AG09309 (cell line): ENCODE measurements around the gene CCDC92B.
"Not testable (repeated sequence)": the region's sequence is repeated elsewhere in the genome, so short reads cannot be mapped to it uniquely, and the experiment has no call there.

Experiments used
- DNase-seq: peaks from one replicate; pipeline ENCODE4 v3.0.0-alpha.2; 2010; ENCODE audit warnings: low read depth
- H3K4me3 ChIP-seq: 2 replicates; pipeline ENCODE4 v1.5.1; 2011; ENCODE audit warnings: mild to moderate bottlenecking, low read depth, low read length, moderate library complexity; ENCODE audit not compliant: control insufficient read depth
- TF ChIP-seq, protein P1 (sequence below): IDR thresholded peaks from 2 replicates; pipeline ENCODE4 v1.5.1; 2011; ENCODE audit warnings: mild to moderate bottlenecking, low read depth, low read length, inconsistent platforms; ENCODE audit not compliant: insufficient read depth, control insufficient read depth; ENCODE audit errors: missing control alignments

CCDC92B gene

DNA sequence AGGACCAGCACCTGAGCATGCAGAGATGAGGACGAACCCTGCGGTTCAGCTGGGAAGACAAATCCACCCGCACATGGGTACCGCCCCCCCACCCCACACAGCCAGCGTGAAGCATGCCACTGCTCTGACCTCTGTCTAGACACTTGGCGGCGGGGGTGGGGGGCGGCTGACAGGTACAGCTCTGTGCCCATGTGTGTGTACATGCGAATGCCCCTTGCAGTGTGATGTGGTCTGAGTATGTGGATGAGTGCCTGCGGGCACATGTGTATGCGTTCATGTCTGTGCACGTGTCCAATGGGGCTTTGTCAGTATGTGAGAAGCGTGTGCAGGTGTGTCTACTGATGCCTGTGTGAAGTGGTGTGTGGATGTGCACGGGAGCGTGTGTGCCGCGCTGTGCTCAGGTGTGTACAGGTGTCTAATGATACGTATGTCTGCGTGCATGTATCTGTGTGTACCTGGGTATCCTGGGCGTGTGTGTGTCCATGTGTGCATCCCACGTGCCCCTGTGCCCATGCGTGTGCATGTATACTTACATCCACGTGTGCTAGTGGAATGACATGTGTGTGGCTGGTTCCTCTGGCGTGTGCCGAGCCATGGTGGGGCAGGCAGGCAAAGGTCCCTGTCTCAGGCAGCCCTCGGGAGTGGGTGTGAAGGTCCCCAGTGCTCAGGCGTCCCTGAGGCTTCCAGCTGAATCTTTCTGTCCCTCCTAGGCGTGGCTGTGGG, 46.1 kb upstream of the CCDC92B start:
- H3K4me3 ChIP-seq: no peak overlapping the region

DNA sequence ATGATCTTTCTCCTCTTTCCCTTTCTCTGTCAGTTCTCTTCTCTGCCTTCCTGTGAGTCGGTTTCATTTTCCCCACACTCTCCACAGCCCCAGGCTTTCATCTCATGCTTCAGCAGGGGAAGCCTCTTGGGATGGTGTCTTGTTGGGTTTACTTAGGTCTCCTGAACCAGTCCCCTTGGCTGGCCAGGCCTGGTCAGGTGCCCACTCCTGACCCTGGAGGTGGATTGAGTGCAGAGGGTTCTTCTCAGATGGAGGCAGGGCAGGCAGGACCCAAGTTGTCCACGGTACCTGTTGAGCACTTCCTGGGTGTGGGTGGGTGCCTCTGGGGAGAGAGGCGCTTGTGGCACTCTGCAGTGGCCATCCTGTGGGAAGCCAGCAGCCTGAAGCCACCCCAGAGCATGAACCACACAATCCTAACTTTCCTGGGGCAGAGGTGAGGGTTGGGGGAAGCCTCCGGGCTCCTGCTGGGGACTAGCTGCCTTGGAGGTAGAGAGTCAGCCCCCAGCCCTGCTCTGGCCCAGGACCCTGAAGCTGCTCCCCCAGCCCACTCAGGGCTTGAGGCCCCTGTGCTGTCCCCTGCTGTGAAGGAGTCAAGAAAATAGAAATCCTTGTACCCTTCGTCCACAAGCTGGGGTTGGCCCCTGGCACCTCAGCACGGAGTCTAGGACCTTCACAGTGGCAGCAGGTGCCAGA, 44.8 kb upstream of the CCDC92B start:
- TF ChIP-seq, protein P1, sequence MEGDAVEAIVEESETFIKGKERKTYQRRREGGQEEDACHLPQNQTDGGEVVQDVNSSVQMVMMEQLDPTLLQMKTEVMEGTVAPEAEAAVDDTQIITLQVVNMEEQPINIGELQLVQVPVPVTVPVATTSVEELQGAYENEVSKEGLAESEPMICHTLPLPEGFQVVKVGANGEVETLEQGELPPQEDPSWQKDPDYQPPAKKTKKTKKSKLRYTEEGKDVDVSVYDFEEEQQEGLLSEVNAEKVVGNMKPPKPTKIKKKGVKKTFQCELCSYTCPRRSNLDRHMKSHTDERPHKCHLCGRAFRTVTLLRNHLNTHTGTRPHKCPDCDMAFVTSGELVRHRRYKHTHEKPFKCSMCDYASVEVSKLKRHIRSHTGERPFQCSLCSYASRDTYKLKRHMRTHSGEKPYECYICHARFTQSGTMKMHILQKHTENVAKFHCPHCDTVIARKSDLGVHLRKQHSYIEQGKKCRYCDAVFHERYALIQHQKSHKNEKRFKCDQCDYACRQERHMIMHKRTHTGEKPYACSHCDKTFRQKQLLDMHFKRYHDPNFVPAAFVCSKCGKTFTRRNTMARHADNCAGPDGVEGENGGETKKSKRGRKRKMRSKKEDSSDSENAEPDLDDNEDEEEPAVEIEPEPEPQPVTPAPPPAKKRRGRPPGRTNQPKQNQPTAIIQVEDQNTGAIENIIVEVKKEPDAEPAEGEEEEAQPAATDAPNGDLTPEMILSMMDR: no peak
- DNase-seq: no peak
- no peak overlapping the region for H3K4me3 ChIP-seq

More for the DNA sequence above, 46.1 kb upstream of the CCDC92B start:
- TF ChIP-seq, protein P1: no peak
- DNase-seq: no peak

DNA sequence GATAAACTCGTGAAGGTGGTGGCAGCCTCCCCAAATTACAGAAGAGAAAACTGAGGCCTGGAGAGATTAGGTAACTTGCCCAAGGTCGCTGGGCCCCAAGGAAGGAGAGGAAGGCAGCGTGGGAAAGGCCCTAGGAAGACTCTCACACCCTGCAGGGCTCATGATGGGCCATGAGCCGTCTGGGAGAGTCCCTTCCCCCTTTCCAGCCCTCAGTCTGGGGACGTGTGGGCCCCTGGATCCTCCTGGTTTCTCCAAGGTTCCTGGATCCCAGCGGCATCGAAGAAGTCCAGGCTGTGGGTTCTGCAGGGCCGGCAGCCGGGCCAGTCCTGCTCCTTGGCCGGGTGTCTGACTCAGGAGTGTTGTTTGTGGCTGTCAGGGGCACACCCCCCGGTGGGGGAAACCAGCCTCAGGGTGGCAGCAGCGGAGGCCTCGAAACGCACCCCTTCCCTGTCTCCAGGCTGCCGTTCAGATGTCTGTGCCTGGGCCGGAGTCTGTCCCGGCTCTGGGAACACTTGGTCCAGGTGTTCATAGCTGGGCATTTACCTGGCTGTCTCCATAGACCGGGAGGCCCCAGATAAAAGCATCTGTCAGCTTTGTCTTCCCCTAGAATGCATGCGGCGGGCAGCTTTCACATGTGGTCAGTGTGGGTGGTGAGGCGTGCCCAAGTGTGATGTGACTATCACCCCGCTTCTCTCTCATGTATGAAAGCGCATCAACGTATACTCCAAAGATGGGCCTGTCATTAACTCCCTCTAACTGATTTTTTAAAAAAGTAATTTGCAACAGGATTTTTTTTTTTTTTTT, 43.1 kb upstream of the CCDC92B start:
- H3K4me3 ChIP-seq: no peak overlapping the region
- no peak for DNase-seq
- TF ChIP-seq, protein P1: no peak

DNA sequence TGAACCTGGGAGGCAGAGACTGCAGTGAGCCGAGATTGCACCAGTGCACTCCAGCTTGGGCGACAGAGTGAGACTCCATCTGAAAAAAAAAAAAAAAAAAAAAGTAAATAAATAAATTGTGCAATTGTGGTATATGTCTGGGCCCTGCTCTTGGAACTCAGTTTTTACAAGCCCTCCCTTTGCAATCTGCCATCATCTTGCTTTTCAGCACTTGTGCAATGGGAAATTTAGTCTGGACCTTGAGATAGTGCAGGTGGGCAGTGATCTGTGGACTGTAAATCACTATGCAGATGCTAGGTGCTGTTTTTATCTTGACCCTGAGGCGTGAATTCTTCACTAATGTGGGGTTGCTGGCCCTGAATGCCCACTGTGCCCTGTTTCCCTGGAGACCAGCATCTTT, 40.2 kb upstream of the CCDC92B start:
- TF ChIP-seq, protein P1: no peak
- DNase-seq: no peak
- H3K4me3 ChIP-seq: no peak overlapping the region

DNA sequence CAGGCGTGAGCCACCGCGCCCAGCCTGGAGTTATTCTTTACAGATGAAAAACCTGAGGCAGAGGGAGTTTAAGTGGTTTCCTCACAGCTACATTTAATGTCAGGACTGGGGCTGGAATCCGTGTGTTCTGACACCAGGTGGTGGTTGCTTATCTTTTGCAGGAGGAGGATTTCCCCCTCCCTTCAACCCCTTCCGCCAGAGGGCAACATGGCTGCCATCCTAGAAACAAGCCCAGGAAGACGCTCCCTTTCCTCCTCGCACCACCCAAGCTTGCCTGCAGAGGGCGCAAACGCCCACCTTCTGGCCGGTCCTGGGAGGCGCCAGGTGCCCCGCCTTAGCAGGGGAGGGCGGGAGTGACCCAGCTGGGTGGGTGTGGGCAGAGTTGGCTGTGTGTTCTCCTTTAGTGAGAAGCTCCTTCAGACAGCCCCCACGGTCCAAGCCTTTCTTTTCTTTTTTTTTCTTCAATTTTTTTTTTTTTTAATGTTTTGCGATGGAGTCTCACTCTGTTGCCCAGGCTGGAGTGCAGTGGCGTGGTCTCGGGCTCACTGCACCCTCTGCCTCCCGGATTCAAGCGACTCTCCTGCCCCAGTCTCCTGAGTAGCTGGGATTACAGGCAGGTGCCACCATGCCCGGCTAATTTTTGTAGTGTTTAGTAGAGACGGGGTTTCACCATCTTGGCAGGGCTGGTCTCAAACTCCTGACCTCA, 36.9 kb upstream of the CCDC92B start:
- DNase-seq: peak; percentile 8
- TF ChIP-seq, protein P1: peak; percentile 89
- no peak overlapping the region for H3K4me3 ChIP-seq

DNA sequence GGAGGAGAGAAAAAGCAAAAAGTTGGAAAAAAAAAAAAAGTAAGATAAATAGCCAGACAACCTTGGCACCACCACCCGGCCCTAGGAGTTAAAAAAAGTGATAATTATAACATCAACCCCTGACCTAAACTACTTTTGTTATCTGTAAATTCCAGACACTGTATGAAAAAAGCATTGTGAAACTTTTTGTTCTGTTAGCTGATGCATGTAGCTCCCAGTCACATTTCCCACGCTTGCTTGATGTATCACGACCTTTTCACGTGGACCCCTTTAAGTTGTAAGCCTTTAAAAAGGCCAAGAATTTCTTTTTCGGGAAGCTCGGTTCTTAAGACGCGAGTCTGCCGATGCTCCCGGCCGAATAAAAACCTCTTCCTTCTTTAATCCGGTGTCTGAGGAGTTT, 35.9 kb upstream of the CCDC92B start:
- not testable (repeated sequence) for DNase-seq, H3K4me3 ChIP-seq

DNA sequence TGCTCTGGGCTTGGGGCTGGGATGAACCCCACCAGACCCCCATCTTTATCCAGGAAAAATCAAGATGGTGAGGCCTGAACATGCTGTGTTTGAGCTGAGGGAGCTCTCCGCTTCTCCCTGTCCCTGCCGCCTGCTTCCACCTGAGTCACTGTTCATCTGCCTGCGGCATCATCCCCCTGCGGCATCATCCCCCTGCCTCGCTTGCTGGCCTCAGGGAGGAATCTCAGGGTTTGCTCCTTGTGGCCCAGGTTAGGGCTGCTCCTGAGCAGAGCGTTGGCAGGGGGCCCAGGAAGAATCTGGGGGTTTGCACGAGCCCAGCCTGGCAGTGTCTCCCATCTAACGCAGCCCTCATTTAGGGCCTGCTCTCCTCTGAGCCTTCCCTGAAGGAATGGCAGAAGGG, 35.4 kb upstream of the CCDC92B start:
- TF ChIP-seq, protein P1: no peak
- H3K4me3 ChIP-seq: no peak overlapping the region
- DNase-seq: no peak
